Stimulated activated CD8-positive, alpha-beta memory T cell treated with anti-CD3 and anti-CD28 coated beads, Interleukin-15, amount 100 ng/mL, for 24 hours (primary cell): Measurements from ENCODE around the gene ITFG1.

Source experiments
- DNase-seq: peaks from one replicate; pipeline ENCODE4 v3.0.0-alpha.2; 2020; ENCODE audit warnings: low read depth

The ITFG1 gene

DNA sequence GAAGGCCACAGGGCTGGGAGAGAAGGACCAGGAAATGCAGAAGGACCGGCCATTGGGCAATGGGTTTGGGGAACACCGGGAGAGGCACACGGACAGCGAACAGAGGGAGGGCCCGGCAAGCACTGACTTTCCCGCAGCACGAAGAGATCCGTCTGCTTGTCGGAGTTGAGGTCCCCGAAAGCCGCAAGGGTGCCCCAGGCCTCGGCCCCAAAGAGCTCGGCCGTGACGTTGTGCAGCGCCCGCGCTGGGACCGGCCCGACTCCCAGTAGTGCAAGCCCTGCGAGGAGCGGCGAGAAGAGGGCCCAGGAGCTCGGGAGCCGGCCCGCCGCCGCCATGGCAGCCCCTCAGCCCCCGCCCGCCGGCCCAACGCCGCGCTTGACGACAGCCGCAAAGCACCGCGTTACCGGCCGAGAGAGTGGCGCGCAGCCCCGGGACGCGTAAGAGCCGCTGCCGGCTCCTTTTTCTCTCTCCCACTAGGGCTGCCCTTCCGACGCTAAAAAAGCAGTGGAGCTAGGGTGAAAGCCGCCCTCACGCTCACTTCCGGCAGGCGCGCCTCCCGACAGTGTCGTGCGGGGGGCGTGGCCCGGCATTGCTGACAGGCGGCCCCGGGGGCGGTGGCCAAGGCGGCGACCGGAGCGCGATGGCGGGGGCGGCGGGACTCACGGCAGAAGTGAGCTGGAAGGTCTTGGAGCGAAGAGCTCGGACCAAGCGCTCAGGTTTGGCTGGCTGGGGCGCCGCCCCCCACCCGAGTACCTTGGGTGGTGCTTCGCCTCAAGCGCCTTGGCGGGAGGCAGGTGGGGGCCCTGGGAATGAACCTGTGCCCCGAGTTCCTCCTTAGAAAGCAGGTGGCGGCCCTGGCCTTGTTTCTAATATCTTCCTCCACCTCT, at the start of gene ITFG1, which contains the start of gene PHKB:
Gene ITFG1, minus strand, starts transcription at position 353 of the 887 bp plus-strand sequence. Its CDS starts 18 bp downstream, at position 335.
Gene PHKB, plus strand, starts transcription at position 621 of the 887 bp plus-strand sequence. Its CDS starts 20 bp downstream, at position 641.
- peak; percentile 95 for DNase-seq

DNA sequence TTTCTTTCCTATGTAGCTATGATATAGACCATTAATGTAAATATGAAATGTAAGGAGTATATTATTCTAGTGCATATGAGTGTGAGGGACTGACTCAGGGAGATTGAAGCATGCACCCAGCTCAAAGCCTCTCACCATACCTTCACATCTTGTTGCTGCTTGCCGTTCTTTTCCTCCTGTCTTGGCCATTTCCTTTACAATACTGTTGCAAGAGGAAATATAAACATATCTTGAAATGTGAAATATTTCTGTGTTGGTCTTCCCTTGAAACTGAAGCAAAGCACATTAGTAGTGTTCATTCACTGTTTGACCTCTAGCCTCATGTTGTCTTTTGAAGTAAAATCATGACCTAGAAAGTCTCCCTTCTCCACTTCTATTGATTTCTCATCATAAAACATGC, 46.8 kb upstream of the ITFG1 start:
- DNase-seq, result no peak

DNA sequence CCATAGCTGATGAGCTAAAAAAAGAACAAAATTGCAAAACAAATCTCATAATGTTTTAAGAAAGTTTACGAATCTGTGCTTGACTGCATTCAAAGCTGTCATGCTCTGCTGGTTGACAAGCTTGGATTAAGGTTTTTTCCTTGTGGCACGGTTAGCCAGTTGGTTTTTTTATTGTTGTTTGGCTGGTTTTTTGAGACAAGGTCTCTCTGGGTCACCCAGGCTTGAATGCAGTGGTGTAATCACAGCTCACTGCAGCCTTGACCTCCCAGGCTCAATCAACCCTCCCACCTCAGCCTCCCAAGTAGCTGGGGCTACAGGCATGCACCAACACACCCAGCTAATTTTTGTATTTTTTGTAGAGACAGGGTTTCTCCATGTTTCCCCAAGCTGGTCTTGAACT, 45.9 kb upstream of the ITFG1 start:
- no peak for DNase-seq

DNA sequence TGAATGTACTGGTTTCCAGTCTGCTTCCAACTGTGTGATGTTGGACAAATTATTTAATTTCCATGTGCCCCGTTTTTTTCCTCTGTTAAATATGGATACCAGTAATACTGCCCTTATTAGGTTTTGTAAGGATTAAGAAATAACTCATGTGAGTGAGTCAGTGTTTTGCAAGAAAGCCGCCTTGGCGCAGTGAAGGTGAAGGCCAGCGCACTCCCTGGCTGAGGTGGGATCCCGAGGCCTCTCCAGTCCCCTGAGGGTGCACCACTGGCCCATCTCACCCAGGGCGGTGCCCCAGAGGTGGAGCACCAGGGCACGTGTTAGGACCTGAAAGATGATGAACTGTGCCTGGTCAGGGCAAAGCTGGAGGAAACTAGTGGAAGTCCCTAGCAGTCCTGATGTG, 43.7 kb upstream of the ITFG1 start:
- no peak for DNase-seq

DNA sequence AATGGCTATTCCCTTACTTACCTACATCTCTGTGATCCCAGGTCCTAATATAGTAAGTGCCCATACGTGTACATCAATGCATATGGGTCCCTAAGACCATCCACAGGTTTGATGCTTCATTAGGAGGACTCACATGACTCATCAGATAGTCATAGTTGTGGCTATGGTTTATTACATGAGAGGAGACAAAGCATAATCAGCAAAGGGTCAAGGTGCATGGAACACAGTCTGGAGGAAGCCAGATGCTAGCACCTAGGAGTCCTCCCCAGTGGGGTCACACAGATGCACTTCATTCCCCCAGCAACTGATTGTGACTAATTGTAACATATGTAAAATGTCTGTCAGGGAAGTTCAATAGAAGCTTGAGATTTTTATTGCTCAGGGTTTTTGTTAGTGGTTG, 43.1 kb upstream of the ITFG1 start:
- DNase-seq, result no peak

DNA sequence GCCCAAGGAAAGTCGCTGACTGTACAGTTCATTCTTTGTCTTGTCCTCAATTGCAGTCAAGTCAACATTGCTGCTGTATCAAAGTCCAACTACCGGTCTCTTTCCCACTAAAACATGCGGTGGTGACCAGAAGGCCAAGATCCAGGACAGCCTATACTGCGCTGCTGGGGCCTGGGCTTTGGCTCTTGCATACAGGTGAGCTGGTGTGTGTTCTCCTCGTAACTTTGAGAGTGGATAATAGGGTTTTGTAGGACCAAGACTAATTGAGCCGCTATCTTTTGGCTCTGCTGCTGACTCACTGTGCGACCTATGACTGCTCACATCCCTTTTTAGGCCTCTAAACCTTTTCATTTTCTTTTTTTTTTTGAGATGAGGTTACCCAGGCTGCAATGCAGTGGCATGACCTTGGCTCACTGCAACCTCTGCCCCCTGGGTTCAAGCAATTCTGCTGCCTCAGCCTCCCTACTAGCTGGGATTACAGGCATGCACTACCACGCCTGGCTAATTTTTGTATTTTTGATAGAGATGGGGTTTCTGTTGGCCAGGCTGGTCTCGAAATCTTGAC, 38.9 kb upstream of the ITFG1 start:
- DNase-seq, result no peak

DNA sequence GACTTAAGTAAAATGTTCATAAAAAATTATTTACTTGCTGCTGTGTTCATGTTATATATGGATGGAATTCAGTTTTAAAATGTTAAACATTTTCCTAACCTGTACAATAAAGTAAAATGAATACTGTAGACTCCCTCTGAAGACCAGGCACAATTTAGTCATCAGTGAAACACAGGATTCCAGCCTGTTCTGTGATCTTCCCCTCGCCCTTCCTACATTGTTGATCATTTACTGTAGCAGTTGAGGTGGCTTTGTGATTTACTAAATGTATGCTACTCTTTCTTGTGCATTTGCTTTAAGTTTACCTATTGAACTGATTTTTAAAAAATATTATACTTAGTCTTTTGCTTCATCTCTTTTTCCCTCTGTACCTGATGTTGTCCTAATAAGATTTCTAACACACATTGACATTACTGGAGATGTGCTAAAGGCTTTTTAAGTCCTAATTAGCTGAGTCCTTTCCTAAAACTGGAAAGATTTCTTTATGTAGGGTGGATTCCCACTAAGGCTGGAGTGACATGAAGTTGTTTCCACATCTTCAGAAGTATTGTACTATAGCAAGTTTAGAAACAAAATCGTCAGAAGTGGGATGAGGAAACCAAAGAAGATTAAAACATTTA, 38.3 kb upstream of the ITFG1 start:
- DNase-seq, result no peak

DNA sequence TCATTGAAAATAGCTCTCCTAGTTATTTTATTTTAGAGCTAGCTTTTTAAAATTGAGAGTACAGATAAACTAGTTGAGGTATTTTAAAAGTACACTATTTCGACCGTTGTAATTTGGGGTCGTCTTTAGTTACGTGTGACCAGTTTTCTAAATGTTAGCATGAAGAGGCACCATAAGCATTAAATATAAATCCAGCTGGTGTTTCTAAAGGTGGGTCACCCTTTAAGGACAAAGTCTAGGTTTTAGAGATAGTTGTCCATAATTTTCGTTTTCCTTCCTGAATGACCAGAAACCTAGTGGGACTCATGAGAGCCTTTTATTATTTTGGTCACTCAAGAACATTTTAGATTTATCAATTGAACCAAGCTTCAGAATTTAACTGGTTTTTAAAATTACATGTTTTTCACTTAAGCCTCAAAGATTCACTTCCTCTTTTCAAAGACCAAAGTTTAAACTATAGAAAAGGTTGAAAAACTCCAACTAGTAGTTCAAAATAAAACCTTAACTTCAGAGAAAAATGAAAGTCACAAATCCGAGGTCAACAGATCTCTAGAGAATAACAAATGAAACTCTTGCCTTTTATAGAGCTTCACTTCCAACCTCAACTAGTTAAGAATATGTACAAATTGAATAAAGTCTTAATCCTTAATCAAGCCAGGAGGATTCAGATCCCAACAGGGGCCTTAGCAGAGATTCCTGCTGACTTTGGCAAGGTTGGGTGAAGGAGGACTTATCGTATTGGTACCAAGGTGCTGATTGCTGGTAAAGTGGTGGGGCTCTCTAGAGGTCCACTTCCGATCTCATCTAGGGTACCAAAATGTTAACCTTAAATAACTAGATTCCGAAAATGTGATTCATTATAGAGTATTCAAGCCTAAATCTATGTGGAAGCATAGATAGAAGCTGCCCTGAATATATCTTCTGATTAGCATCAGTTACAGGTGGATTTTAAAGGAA, 32.8 kb upstream of the ITFG1 start:
- no peak for DNase-seq

DNA sequence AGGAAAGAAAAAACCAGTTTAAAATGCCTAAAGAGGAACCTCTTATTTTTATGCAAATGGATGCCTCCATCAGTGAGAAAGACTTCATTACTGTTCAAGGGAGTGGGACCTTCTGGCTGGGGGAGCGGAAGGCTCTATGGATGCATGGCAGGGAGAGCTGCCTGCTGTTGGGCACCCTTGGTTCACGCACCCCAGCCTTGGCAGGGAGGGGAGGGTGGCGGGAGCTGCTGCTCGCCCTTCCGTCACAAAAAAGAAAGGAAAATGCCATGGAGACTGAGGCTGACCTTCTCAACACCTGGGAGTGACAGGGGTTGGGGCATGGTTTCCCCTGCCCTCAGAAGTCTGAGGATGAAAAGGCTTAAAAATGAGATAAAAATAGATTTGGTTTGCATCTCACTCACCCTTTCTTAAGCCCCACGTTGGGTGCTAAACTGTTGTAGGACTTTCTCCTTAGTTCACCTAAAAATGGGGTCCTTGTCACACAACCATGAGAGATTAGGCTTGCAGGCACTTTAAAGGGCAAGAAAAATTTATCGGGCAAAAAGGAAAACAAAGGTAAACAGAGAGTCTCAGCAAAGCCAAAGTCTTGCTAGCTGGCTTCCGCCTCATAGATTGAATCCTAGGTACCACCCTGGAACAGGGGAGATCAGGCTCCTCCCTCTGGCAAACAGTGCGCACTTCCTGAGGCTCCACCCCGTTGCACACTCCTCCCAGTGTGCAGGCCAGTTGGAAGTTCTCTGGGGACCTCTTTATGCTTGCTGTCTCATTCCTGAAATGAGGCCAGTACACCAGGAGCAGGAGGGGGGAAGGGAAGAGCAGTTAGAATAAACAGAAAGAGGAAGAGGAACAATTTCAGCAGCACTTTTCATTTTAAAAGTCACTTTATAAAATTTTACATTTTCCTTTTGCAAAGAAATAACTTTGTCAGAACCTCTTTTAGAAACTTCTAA, 31.8 kb upstream of the ITFG1 start:
- DNase-seq, result no peak

DNA sequence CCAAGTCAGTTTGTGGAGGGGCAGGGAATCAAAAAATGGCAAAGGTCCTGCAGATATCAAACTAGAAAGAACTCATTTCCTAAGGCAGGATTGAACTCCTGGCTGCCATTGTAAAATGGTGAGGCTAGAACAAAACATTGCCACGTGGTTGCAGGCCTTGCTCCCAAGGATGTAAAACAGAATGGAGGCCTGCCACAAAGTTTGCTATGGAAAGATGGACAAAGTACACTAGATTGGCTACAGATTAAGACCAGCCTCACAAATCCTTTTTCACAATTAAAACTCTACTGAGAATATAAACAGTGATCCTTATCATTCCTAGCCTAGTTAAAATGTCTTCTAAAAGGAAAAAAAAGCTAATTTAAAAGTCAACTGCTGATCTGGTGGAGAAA, 31.2 kb upstream of the ITFG1 start:
- no peak for DNase-seq

DNA sequence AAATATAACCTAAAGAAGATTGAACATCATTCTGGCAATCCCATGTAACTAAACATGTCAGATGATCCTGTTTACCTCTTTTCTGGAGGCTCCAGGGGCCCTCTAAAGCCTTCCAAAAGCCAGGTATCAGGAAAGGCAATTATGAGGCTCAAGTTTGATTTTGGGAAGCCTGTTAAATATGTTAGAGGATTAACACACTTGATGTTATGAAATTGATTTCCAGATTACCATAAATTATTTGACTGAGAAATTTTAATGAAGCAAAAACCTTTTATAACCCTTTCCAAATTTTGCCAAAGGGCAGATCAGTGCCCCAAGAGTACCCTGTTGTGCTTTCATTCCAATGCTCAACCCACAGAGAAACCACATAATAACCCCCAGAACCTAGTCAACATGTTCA, 29.6 kb upstream of the ITFG1 start:
- DNase-seq, result no peak

DNA sequence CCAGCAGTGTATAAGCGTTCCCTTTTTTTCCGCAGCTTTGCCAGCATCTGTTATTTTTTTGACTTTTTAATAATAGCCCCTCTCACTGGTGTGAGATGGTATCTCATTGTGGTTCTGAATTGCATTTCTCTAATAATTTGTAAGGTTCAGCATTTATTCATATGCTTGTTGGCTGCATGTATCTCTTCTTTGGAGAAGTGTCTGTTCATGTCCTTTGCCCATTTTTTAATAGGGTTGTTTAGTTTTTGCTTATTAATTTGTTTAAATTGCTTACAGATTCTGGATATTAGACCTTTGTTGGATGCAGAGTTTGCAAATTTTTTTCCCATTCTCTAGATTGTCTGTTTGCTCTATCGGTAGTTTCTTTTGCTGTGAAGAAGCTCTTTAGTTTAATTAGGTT, 27.2 kb upstream of the ITFG1 start:
- DNase-seq, result no peak

DNA sequence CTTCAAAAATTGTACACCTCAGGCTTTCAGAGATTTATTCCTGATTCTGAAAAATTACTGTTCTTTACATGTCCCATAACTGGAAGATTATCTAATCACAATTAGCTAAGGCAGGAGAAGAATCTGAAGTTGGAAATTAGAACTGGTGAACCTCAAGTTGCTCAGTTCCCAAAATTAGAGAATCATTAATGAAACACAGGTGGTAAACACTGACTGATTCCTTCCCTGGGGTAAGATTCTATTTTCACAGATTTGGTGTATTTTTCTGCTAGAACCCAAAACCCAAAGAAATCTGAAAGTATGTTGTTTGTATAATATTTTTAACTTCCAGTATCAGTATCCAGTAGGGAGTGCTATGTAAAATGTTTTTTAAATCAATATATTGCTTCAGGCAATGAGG, 26.0 kb upstream of the ITFG1 start:
- no peak for DNase-seq

DNA sequence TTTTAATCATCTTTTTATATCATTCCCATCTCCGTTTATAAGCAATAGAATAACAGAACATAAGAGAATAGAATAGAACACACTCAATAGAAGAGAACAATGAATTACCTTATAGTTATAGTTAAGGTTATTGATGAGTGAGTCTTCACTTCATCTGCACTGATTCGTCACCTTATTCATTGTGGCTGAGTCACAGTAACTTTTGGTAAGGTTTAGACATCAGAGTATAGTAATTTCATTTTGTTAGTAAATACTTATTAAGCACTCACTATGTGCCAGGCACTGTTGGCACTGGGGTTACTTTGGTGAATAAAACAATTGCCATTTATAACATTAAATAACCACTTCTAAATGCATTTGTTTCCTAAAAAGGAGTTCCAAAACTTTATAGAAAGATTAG, 22.8 kb upstream of the ITFG1 start:
- DNase-seq, result no peak

DNA sequence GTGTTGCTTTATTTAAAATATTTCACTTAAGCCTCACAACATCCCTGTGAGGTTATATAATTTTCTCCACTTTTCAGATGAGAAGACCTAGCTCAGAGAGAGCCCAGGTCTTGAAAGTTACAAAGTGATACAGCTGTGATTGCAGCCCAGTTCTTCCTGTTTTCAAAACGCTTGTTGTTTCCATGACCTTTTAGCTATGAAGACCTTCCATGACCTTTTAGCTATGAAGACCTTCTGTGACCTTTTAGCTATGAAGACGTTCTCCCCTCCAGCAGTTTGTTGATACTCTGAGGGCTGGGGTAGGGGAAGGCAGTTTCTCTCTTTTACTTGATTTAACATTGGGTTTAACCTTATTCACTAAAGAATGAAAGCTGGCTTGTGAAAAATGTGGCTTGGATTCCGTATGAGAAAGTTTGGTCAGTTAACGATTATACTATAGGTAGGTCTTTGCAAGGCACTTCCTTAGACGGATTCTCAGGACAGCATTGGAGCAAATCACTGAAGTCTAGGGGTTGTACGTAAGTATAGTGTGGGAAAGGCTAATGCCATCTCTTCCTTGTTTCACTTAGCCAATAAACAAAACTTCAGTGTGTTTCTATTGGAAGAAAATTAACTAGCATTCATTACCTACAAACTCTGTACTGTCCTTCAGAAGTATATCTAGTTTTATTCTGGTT, 21.0 kb upstream of the ITFG1 start:
- DNase-seq, result no peak

DNA sequence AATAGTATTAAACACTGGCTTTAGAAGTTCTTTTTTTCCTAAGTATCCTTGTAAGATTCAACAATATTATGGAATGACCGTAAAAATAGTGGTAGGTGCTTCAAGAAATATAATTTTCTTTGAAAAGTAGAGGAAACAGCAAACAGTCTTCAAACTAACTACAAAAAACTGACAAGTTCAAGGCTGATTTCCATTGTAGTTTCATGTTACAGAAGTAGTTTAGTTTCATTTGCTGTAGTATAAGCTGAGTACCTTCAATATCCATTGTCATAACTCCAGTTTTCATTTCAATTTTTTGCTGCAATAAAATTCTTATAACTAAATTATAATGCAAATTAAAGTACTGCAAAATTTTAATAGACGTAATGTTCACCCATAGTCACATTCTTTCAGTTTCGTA, 19.5 kb upstream of the ITFG1 start:
- DNase-seq, result no peak

DNA sequence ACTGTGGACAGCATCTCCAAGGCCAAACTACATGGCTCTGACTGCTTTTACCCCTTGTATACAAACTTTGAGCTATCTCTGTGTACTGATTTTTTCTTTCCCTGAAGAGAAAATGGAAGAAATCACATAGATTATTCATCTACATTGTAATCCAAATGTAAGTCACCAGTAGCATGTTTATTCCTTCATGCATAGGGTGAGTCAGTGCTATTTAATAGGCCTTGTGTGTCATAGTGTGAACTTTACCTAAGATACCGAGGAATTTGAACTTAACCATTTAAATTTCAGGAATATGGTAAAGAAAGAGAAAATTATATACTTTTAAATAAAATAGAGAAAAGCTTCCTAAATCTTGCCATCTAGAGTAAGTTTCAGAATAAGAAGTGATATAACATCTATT, 16.8 kb upstream of the ITFG1 start:
- no peak for DNase-seq

DNA sequence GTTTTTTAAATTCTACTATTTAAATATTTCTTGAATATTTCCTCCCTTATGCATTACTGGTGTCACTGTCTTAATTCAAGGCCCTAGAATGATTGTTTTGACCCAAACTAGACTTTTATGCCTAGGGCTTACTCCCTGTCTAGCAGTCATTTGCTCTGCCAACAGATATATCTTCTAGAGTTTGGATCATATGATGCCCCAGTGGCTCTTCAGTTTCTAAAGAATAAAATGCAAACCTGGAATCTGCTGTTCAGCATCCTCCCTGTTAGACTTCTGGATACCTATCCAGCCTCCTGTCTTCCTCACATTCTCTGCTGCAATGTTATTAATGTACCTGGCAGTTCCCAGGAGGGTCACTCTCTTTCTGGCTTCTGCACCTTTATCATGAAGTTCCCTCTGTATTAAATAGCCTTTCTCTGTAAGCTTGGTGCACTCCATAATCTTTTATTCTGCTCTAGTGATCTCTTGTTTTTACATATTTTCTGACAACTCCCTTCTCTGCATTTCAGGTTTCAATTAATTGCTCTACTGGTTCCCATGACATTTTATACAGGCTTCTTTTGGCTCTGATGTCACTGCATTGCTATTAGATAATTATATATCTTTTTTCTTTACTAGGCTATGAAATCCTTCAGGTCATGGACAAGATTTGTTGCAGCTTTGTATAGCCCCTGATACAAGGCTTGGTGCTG, 15.9 kb upstream of the ITFG1 start:
- DNase-seq, result no peak

DNA sequence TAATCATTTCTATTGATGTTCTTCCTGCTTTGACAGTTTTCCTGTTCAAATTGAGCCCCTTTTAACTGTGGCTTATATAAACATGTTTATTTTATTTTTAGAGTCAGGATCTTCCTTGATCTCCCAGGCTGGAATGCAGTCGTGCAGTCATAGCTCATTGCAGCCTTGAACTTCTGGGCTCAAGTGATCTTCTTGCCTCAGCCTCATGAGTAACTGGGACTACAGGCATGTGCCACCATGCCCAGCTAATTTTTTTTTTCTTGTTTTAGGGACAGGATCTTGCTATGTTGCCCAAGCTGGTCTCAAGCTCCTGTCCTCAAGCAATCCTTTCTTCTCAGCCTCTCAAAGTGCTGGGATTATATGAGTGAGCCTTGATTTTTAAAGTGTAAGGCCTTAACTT, 14.9 kb upstream of the ITFG1 start:
- DNase-seq, result no peak

DNA sequence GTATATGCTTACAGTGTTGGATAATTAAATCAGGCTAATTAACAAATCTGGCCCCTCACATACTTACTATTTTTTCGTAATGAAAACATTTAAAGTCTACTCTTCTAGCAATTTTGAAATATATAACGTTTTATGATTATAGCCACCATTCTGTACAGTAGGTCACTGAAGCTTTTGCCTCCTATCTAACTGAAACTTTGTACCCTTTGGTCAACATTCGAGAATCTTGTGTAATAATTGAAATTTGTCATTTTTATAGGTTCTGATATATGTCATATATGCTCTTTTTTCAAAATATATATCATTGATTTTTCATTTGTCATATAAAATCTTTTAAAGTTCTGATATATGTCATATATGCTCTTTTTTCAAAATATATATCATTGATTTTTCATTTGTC, 12.9 kb upstream of the ITFG1 start:
- DNase-seq, result no peak
